Suppressor macrophage (primary cell): ENCODE results near the gene RPL7A.
"Not testable (repeated sequence)": the region's sequence is repeated elsewhere in the genome, so short reads cannot be mapped to it uniquely, and the experiment has no call there.

Experiments
- DNase-seq, 4 experiments: peaks; one replicate each; pipeline ENCODE4 v3.0.0-alpha.2; 2020 to 2022

The RPL7A gene

DNA sequence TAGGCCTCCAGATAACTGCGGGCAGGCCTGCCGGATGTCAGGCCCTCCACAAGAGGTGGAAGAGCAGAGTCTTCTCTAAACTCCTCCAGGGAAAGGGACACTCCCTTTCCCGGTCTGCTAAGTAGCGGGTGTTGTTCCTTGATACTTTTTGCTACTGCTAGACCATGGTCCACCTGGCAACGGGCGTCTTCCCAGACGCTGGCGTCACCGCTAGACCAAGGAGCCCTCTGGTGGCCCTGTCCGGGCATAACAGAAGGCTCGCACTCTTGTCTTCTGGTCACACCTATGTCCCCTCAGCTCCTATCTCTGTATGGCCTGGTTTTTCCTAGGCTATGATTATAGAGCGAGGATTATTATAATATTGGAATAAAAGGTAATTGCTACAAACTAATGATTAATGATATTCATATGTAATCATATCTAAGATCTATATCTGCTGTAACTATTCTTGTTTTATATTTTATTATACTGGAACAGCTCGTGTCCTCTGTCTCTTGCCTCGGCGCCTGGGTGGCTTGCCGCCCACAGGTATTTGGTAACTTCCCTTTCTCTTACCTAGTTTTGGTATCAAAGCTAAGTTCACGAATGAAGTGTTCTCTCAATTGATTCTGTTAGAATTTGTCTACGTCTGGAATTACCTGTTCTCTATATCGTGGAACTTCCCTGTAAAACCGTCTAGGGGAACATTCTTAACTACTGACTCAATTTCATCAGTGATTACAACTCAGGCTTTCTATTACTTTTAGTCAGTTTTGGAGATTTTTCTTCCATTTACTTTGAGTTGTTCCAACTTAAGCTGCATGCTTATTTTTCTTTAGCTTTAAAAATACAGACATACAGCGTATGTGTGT, 18.5 kb upstream of the RPL7A start:
- not testable (repeated sequence) for DNase-seq

GRCh38 chr9:133331221-133331620, 16.8 kb upstream of the RPL7A start:
- no peak for DNase-seq

GRCh38 chr9:133331641-133332380, 16.2 kb upstream of the RPL7A start:
- no peak for DNase-seq

- DNase-seq = no peak
Observed at GRCh38 chr9:133332381-133332730, 15.7 kb upstream of the RPL7A start.

GRCh38 chr9:133333011-133333410, 15.0 kb upstream of the RPL7A start:
- DNase-seq = no peak

- no peak for DNase-seq
Observed at GRCh38 chr9:133333566-133333965, 14.5 kb upstream of the RPL7A start.

- no peak for DNase-seq
Observed at GRCh38 chr9:133334161-133334560, 13.9 kb upstream of the RPL7A start.

DNA sequence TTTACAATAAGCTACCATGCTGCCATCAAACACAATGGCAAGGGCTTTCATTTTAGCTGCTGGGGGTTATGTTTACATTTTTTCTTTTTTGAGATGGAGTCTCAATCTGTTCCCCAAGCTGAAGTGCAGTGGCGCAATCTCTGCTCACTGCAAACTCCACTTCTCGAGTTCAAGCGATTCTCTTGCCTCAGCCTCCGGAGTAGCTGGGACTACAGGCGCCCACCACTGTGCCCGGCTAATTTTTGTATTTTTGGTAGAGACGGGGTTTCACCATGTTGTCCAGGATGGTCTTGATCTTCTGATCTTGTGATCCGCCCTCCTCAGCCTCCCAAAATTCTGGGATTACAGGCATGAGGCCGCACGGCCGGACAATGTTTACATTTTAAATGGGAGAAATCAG, 13.1 kb upstream of the RPL7A start:
- DNase-seq = not testable (repeated sequence)

DNA sequence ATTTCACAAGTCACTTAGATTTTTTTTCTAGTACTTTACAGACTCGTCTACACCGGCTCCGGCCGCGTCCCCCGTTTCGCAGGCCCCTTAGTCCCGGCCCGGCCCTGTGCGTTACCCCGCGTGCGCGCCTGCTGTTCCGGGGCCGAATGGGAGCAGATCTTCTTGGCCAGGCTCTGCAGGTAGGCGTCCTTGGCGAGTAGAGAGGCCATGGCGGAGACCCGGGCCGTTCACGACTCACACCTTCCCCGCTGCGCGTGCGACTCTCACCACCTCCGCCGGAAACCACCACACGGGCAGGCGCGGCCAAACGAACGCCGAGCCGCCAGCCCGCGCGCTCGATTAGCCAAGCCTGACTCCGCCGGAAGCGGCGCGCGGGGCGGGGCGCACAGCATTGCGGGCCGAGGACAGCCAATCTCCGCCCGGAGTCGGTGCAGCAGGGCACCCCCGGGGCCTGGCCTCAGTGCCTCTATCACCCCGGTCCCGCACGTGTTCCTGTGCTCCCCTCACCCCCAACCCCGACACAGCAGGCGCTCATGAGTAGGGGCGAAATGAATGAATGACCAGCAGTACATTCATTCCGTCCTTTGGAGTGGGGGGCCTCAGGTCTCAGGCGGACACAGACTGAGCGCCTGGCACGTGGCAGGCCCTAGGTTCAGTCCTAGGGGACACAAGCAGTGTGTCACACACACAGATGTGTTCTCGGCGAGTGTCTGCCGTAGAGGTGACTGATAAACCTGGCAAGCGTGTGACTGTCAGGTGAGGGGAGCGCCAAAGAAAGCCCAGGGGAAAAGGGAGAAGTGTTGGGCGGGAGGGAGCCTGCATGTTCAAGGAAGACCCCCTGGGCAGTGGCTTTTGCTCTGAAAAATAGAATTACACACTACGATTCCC, 11.8 kb upstream of the RPL7A start, which contains the start of gene SURF6:
SURF6 (minus strand) TSS at position 265 of the 888 bp plus-strand sequence; CDS start at position 209, 56 bp downstream.
- peak; percentile 92 to 97 (median 94) for DNase-seq

DNA sequence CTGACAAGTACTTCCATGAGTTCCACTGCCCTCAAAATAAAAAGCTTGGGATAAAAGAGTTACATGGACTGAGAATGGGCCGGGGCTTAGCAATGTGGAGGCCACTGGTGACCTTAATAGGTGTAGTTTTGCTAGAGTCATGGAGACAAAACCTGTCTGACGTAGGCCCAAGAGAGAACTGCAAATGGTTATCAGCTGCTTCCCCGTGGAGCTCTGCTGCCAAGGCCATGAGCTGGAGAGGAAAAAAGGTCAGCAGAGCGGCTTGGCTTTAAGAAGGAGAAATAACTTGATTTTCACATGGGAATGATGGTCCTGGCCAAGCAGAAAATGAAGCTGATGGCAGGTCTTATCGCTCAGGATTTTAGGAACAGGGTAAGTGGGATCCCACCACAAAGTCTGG, 8.4 kb upstream of the RPL7A start:
- DNase-seq = no peak

DNA sequence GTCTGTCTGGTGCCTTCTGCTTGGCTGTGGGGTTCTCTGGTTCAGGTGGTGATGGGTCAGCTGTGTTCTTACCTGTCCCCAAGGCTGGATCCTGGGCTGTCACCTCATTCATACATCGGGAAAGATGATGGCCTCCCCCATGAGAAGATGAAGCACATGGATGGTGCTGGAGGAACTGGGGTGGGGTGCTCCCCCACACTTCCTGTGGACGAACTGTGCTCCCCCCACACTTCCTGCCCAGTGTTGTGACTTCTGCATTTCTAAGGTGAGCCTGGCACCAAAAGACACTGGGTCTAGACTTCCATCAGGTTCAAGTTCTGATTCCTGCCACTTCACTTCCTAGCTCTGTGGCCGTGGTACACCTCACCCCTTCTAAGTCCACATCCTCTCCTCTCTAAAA, 7.8 kb upstream of the RPL7A start:
- DNase-seq = peak; percentile 36 to 70 (median 54)

DNA sequence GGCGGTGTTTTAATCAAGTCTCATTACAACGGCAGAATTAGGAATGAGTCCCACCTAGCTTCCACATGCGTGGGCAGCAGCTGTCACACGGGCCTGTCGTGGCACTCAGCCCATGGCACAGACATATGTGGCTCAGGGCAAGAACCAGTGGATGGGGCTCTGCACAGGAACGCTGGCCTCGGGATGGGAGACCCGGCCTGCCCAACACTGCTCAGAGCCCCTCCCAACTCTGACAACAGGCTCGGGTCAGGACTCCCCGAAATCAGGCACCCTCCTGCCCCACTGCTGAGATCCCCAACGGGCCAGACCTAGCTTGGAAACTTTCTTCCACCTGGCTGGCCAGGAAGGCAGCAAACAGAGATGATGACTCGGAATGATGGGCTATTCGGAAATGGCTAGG, 7.1 kb upstream of the RPL7A start:
- DNase-seq = peak in 1 of 4 experiments; percentile 32

DNA sequence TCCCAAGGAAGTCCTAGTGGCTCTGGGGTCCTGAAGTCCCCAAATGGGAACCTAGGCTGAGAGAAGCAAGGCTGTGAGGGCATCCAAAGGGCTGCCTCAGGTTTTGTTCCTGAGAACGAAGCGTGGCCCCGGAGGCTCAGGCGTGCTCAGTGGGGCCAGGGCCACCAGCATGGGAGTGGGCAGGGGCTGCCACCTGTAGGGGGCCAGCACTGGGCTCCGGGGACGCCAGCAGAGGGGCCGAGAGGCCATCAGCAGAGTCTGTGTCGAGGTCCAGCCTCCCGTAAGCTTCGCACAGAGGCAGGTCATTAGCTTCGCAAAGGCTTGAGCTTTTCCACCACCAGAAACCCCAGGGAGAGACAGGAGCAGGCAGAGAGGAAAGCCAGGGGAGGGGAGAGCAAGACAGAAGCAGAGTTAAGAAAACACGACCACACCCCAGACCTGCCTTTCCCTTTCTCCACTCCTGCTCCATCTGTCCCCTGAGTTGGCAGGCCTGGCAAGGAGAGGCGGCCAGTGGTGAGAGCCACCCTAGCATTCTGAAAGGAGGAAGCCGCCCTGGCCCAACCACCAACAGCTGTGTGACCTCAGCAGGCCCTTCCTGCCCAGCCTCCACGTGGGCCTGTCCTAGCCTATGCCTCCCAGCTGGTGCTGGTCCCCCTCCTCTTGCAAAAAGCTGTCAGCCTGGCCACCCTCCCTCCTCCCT, 6.5 kb upstream of the RPL7A start:
- DNase-seq = peak; percentile 86 to 94 (median 92)

GRCh38 chr9:133342069-133342406, 6.0 kb upstream of the RPL7A start:
- no peak for DNase-seq

DNA sequence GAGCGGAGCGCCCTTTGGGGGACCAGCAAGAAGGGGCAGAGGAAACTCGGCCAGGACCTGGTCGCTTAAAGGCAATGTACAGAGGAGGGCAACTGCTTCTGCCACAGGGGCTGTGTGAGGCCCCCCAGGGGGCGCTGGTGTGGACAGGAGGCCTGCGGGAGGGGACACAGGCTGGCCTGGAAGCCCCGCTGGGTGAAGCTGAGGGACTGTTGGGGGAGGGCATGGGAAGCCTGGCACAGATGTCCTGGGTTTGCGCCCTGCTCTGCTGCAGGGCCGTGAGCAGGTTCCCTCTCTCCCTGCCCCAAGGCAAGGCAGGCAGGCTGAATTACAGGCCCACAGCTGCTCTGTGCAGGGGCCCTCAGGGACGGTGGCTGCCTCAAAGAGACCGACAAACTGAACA, 5.4 kb upstream of the RPL7A start:
- DNase-seq = no peak

DNA sequence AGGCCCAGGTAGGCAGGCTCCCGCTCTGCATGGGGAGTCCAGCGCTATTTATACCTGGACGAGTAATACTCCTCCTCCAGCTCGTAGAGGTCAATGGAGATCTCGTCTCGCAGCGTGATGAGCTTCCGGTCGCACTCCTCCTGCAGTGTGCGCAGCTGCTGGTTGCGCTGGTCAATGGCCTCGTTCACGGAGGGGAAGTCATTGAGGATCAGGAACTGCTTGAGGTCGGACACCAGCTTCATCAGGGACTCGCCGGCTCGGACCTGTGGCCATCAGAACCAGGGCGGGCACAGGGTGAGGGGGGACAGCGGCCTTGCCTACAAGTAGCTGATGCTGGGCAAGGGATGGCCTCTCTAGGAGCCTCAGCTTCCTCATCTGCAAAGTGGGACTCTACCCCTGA, 3.9 kb upstream of the RPL7A start:
- no peak for DNase-seq

GRCh38 chr9:133344979-133345378, 3.0 kb upstream of the RPL7A start:
- no peak for DNase-seq

DNA sequence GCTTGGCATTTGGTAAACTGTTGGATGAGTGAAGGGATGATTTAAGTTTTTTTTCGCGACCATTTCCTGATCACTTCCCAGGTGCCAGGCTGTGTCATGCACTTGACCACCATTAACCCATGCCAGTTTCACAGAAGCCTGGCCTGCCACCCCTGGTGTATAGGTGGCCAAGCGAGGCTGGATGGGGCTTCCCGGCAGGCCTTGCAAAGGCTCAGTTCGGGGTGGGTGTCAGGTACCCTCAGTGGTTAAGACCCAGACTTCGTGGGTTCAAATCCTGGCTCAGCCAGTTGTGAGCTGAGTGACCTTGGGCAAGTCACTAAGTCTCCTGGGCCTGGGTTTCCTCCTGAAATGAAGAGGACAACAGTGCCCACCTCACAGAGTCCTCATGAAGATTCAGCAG, 2.4 kb upstream of the RPL7A start:
- DNase-seq = no peak

DNA sequence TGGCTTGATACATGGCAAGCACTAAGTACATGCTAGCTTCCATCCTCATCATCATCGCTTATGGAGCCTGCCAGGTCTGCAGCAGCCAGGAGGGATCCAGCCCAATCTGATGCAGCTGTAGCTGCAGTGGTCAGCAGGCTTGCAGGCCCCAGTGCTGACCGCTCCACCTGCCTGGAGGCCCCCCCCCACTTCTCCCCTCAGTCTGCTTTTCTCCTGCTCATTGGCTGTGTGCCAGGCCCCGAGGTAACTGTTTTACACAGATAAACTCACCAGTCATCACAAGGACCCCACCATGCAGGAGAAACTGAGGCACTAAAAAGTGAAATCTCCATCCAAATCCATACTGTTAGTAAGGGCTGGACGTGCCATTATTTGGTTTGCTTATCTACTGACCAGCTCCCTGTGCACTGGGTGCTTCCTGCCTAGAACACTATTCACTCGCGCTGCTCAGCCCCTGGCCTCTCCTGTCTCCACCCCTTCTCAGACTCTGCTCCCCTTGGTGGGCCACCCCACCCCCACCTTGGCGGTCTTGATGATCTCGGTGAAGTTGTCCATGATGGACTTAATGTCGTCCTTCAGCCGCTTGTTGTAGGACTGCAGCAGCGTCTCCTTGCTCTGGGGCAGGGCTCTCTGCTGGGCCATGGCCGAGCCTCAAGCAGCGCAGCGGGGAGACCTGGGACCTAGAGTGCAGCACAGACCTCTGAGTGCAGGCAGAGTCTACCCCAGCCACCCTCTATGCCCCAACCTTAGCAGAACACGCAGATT, 1.8 kb upstream of the RPL7A start:
- DNase-seq = no peak

GRCh38 chr9:133347515-133347984, 468 bp upstream of the RPL7A start:
- DNase-seq = peak; percentile 47 to 69 (median 56)
